Stimulated activated CD4-positive, alpha-beta T cell treated with anti-CD3 and anti-CD28 coated beads, Interleukin-1b, Interleukin-23, amount 100 ng/mL, for 48 hours (primary cell): Measurements from ENCODE around the gene NFKBIA.
"Not testable (repeated sequence)": the region's sequence is repeated elsewhere in the genome, so short reads cannot be mapped to it uniquely, and the experiment has no call there.

ENCODE experiments used
- DNase-seq: peaks from one replicate; pipeline ENCODE4 v3.0.0-alpha.2; 2020

Gene NFKBIA

DNA sequence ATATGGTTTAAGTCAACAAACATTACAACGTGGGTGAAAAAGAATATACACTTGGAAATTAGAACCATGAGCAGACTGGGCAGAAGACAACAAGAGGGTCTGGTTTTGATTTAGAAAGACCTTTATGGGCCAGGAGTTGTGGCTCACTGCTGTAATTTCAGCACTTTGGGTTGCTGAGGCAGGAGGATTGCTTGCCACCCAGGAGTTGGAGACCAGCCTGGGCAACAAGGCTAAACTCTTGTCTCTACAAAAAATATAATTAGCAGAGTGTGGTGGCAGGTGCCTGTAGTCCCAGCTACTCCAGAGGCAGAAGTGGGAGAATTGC is 2.7 kb upstream of the NFKBIA start:
- no peak for DNase-seq

GRCh38 chr14:35406506-35407305 is 2.2 kb upstream of the NFKBIA start:
- DNase-seq = no peak

DNA sequence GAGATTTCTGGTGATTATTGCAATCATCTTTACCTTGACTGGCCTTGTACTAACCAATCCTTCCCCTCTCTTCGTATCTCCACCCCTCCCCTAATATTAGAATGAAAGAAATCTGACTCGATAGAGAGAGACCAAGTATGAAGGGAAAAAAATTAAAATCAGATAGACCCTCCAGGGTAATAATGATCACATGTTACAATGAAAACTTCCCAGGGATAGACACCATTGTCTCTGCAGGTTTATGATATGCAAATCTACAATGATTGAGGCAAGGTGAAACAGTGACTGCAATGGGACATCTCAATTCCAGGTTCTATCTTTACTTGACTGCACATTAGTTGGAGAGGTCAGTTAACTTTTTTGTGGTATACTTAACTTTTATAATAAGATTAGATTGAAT is 1.5 kb upstream of the NFKBIA start:
- no peak for DNase-seq

DNA sequence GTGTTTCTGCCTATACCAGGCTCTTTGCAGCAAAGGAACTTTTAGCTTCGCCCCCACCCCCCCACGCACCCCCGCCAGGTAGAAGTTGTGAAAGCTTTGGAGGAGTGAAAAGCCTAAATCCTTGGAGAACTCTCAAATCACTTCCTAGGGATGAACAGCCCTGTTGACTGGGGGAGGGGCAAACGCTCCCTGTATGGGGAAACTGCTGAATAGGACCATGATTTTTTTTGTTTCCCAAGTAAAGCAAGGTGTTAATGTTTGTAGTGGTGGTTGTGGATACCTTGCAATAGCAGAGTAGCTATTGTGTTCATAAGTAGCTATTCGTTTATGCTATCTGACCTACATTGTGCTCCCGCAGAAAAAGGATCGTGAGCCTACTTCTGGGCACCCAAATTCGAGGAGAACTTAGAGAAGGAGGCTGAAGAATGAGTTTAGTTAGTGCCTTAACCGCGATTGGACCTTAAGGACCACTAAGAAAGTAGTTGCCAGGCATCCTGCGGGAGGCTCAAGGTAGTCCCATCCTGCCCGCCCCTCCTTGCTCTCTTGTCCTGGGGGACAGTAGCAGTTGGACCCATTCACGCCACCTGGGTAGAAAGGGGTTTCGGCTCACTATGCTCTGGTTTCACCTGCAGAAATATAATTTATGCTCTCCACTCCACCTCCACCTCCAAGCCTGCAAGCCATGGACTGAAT is 901 bp upstream of the NFKBIA start:
- no peak for DNase-seq

- peak; percentile 93 for DNase-seq
Measured at GRCh38 chr14:35403603-35404448, 723 bp downstream of the NFKBIA start.

DNA sequence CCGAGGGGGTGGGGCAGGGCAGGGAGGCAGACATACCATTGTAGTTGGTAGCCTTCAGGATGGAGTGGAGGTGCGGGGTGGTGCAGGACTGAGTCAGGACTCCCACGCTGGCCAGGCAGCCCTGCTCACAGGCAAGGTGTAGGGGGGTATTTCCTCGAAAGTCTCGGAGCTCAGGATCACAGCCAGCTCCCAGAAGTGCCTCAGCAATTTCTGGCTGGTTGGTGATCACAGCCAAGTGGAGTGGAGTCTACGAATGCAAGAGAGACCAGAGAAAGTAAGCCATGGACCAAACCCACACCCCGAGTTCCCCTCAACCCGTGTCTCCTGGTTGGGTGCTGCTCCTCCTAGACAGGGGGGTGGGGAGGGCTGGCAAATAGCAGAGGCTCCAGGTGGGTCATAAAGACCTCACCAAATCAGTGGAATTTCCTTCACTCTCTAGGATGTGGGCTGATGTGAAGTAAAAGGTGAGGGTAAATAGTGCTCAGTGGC is 1.4 kb downstream of the NFKBIA start:
- DNase-seq = peak; percentile 59

GRCh38 chr14:35402323-35403113 is 2.0 kb downstream of the NFKBIA start:
- DNase-seq = peak; percentile 60

GRCh38 chr14:35401422-35402265 is 2.9 kb downstream of the NFKBIA start:
- no peak for DNase-seq

DNA sequence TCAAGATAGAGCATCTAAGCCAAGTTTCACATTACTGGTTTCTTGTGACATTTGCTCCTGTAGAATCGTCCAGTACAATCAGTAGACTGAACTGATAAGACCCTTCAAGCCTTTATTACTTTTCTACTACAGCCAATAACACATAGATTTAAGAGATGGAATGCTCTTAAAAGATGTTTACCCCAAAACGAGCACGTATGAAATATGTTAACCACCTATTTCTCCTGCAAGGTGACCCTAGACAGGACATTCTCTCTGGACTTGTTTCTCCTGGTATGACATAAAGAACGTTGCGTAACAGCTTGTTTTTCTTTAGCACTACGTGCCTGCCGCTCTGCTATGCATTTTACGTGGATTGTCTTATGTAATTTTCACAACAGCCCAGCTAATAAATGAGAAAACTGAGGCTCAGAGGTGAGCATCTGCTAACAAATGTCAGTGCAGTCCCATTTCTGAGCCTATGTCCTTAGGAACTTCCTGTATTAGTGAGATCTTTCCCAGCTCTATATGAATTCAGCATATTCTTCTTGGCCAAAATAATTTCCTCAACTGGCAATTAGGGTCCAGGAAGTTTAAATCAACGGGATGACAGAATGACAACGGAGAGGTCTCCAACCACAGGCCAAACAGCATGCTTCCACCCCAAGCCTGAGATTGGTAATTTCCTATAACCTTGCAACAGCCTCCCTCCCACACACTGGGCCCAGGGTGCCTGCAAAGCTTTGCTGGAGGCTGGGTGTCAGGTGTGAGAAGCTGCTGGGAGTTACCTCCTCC is 3.7 kb downstream of the NFKBIA start:
- DNase-seq = peak; percentile 72

DNA sequence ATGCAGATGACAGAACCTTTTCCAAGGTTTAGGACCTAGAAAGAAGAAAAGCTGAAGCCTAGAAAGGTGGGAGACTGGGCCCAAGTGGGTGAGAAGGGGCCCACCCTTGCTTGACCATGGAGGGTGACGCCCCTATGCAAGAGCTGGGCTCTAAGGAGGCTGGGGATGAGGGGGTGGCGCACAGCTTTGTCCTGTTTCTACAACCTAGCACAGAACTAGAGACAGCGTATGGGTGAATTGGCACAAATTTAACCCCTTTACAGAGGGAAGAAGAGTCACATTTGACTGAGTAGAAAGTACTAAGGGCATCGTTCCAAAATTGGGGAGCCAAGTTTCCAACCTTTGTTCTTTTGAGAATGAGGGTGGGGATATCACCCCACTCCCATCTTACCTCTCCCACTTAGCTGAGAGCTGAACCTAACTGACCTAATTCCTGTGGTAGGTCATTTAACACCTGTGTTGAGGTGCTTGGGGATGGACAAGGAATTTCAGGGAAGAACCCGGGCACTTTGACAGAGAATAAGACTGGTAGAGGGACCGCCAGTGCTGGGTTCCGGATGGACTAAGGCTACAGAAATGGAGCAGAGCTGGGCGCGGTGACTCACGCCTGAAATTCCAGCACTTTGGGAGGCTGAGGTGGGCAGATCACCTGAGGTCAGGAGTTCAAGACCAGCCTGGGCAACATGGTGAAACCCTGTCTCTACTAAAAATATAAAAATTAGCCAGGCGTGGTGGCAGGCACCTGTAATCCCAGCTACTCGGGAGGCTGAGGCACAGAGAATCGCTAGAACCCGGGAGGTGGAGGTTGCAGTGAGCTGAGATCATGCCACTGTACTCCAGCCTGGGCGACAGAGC is 5.2 kb downstream of the NFKBIA start:
- no peak for DNase-seq

GRCh38 chr14:35398071-35398584 is 6.4 kb downstream of the NFKBIA start:
- no peak for DNase-seq

DNA sequence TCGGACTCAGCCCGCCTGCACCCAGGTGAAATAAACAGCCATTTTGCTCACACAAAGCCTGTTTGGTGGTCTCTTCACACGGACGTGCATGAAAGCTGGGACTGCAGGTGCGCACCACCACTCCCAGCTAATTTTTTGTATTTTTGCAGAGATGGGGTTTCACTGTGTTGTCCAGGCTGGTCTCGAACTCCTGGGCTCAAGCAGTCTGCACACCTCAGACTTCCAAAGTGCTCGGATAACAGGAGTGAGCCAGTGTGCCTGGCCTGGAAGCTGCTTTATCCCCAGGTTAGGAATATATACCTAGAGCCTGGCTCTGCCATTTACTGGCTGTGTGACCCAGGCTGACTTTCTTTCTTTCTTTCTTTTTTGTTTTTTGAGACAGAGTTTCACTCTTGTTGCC is 7.9 kb downstream of the NFKBIA start:
- not testable (repeated sequence) for DNase-seq

- DNase-seq = no peak
Measured at GRCh38 chr14:35395283-35395682, 9.3 kb downstream of the NFKBIA start.

DNA sequence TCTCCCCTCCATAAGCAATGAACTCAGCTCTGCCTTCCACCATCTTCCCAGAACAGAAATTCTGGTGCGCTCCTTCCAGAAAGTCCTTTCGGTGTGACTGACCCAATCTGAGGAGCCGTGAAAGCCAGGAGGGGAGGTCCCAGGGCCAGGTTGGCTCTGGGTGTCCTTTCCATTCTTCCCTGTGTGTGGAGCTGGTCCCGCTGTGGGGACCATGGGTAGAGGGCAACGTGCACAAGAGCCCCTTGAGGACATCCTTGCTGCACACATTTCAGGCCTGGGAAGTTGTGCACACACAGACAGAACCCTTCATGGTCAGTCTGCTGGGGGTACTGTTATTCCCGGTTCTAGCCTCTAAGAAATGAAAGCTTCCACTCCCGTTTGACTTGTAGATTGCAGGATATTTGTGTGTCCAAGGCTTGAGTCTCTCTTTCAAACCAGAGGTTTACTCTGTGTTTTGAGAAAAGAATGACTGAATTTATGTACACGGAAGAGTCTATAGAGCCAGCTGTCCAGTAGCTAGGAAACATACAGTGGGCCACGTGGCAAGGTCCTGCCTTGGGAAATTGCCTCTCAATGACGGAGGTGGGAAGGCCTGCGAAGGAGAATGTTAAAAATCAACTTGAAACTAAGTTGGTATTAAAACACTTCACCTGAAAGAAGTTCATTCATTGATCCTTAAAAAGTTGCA is 10.1 kb downstream of the NFKBIA start:
- DNase-seq = no peak

- DNase-seq = no peak
Measured at GRCh38 chr14:35393826-35394225, 10.7 kb downstream of the NFKBIA start.

- DNase-seq = no peak
Measured at GRCh38 chr14:35392103-35392502, 12.4 kb downstream of the NFKBIA start.

- DNase-seq = no peak
Measured at GRCh38 chr14:35391388-35391710, 13.2 kb downstream of the NFKBIA start.

GRCh38 chr14:35390577-35391387 is 13.8 kb downstream of the NFKBIA start:
- no peak for DNase-seq
